T47D (cell line): ENCODE results near the gene PDXP.
"Not testable (repeated sequence)": the region's sequence is repeated elsewhere in the genome, so short reads cannot be mapped to it uniquely, and the experiment has no call there.

ENCODE experiments used
- DNase-seq, 2 experiments: peaks; one replicate each; pipeline versions ENCODE4 v3.0.0 to v3.0.0-alpha.2; 2011 to 2012; ENCODE audit warnings: low read depth in 1 of 2, low spot score in 1 of 2
- JUND ChIP-seq: IDR thresholded peaks from 2 replicates; pipeline ENCODE4 v1.6.1; 2012; ENCODE audit warnings: low read depth
- in situ Hi-C: cut with HindIII; loops from 2 replicates; pipeline ENCODE4 v1.10.0; 2016; ENCODE audit warnings: low sequenced_read_pairs, low pct_unique_long_range_greater_than_20kb

PDXP gene

DNA sequence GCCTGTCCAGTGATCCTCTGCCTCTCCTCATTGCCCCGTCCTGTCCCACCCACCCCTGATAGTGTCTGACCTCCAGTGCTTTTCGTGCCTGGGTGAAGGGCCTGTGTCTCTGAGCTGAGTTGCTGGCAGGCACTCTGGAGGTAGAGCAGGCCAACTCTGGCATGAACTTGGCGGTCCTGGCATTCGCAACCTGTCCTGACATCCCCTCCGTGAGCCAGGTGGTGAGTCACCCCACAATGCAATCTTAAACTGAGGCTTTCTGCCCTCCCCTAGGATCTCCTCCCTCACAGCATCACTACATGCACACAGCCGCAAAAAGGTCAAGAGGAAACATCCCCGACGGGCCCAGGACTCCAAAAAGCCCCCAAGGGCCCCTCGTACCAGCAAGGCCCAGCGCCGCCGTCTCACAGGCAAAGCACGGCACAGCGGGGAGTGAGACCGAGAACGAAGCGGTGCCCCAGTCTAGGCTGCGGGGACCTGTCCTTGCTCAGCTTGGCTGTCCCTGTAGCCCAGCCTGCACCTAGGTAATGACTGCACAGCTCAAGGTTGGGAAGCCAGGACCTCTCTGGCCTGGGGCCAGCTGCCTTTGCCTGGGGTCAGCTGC is 32.5 kb downstream of the PDXP start:
- no peak for DNase-seq
- in situ Hi-C loops: no loop called here
- TF ChIP-seq JUND: no peak

DNA sequence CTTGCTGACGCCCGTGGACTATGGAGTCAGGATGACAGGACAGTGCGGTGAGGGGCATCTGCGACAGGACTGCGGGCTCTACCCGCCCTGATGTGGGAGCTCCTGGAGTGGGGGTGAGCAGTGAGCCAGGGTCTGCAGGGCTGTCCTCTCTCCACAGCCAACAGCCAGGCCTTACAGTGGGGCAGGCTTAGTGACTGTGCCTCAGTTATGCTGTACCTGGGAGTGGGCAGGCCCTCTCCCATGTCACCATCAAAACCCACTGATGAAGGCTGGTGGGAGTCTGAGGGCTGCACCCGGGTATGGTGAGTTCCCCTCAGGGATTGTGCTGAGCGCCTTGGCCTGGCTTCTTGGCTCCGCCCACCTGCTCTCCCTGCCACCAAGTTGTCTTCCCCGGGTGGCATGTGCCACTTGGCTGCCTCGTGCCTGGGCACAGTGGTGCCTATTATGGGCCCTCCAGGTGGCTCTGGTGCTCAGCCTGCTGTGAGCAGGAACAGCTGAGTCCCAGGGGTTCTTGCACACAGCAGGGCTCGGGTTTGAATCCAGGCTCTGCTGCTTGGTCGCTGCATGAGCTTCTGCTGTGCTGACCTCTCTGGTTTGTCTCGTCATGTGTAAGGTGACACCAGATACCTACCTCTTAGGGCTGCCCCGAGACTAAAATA is 34.2 kb downstream of the PDXP start:
- no peak for TF ChIP-seq JUND
- DNase-seq: no peak
- in situ Hi-C loops: no loop called here

DNA sequence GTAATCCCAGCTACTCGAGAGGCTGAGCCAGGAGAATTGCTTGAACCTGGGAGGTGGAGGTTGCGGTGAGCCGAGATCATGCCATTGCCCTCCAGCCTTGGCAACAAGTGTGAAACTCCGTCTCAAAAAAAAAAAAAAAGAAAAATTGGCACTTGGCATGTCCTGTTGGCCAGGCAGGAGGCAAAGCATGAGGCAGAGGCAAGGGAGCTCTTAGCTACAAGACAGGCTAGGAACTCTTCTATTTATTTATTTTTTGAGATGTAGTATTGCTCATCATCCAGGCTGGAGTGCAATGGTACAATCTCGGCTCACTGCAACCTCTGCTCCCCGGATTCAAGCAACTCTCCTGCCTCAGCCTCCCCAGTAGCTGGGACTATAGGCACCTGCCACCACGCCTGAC is 35.6 kb downstream of the PDXP start:
- in situ Hi-C loops, DNase-seq: not testable (repeated sequence)

DNA sequence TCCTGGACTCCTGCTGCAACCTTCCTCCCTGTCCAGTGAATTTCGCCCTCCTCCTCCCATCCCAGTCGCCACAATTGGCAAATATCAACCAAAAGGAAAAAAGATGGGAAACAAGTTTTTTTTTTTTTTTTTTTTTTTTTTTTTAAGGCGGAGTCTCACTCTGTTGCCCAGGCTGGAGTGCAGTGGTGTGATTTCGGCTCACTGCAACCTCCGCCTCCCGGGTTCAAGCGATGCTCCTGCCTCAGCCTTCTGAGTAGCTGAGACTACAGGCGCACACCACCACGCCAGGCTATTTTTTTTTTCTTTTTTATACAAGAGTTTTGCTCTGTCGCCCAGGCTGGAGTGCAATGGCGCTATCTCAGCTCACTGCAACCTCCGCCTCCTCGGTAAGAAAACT is 37.7 kb downstream of the PDXP start:
- in situ Hi-C loops, DNase-seq: not testable (repeated sequence)

DNA sequence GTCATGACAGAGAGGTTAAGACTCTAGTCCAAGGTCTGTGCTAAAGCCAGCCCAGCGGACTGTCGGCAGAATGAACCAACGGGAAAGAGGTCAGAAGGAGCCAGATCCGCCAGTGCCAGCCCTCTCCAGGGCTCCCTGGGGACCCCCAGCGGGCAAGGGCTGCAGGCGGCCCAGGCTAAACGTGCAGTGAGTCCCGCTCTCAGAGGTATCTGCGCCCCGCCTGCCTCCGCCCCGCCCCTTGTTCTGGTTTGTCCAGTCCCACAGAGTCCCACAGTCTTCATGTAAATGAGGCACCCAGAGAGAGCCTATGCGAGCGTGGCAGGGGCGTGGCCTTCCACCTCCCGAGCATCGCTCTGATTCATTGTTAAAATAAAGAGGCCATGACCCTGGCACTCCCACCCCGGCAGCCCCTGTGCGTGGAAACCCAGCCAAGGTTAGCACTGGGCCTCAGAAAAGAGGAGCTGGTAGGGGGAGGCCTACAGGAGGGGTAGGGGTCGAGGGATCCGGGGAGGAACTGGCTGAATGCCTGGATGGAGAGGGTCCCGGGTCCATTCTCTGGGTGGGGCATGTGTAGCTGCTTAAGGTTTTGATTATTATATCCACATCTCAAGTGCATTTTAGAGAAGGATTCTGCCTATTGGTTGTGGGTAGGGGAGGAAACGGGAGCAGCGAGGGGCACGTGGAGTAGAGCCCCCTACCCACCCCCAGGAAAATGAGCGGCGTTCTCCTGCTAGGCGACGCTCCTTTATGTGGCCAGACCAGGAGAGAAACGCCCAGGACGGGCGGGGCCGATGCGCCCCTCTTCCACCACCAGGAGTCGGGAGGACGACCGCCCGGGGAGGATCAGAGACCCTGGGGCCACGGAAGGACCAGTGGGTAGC is 38.4 kb downstream of the PDXP start, which contains the start of gene TRIOBP:
Gene TRIOBP, plus strand, starts transcription at position 392 of the 881 bp plus-strand sequence. CDS start 4,318 bp downstream, outside the sequence.
- in situ Hi-C loops: no loop called here
- DNase-seq: peak; percentile 83 to 94
- TF ChIP-seq JUND: no peak

DNA sequence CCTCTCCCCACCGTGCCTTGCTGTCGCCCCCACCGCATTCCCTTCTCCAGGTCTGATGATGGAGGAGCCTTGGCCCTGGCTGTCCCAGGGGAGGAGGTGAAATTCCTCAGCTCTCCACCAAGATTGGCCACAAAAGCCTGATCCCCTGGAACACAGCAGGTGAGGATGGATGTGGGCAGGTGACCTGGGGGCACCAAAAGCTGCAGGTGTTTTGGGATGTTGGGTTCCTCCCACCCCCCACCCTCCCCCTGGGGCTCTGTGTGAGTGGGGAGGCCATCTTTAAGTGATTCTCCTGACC is 39.0 kb downstream of the PDXP start:
- in situ Hi-C loops: no loop called here
- no peak for TF ChIP-seq JUND
- DNase-seq: no peak

DNA sequence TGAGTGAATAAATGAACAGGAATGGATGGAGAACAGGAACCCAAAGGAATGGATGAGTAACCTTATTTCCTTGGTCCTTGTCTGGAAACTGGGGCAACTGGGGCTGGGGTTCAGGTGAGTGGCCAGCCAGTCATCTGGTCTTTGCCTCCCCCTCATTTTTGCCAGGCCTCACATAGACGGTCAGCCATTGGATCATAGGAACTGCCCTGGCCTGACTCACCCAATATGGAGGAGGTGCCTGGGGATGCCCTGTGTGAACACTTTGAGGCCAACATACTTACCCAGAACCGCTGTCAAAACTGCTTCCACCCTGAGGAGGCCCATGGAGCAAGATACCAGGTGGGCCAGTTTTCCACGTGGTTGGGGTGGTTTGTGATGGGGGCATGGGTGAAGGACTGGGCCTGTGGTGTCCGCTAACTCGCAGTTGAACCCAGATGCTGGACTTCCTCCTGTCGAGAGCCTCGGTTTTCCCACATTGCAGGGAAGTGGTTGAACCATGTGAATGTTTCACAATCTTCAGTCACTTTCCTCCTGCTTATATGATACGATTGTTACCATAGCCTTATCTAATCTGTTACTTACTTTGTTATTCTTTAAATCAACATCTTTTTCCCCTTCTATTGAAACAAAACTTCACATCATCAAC is 42.7 kb downstream of the PDXP start:
- in situ Hi-C loops: no loop called here
- DNase-seq: no peak
- TF ChIP-seq JUND: no peak

DNA sequence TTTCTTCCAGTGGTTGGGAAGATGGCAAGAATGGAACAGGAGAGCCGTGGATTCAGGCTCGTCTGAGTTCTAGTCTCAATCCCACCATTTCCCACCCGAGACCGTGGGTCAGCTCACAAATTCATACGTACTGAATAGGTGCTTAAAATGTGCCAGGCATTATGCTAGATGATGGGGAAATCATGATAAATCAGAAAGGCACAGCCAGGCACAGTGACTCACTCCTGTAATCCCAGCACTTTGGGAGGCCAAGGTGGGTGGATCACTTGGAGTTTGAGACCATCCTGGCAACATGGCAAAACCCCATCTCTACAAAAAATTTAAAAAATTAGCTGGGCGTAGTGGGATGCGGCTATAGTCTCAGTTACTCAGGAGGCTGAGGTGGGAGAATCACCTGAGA is 45.4 kb downstream of the PDXP start:
- in situ Hi-C loops: no loop called here
- no peak for DNase-seq
- TF ChIP-seq JUND: no peak

DNA sequence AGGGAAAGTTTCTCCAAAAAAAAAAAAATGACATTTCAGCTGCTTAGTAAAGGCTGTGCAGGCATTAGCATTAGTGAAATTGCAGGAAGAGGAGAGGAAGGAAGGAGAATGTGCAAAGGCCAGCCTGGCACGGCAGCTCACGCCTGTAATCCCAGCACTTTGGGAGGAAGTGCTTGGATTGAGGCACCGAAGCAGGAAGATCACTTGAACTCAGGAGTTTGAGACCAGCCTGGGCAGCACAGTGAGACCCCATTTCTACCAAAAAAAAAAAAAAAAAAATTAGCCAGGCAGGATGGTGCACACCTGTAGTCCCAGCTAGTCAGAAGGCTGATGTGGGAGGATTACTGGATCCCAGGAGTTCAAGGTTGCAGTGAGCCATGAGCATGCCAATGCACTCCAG is 46.1 kb downstream of the PDXP start:
- no peak for TF ChIP-seq JUND
- in situ Hi-C loops: no loop called here
- no peak for DNase-seq

DNA sequence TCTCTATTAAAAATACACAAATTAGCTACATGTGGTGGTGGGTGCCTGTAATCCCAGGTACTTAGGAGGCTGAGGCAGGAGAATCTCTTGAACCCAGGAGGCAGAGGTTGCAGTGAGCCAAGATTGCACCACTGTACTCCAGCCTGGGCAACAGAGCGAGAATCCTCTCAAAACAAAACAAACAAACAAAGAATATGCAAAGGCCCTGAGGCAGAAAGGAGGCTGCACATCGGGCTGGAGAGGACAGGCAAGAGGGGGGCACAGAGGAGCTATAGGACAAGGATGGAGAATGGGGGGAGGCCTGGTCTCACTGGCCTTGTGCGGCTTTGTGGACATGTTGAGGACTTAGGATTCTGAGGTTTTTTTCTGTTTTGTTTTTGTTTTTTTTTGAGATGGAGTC is 46.7 kb downstream of the PDXP start:
- in situ Hi-C loops: no loop called here
- no peak for DNase-seq
- no peak for TF ChIP-seq JUND

DNA sequence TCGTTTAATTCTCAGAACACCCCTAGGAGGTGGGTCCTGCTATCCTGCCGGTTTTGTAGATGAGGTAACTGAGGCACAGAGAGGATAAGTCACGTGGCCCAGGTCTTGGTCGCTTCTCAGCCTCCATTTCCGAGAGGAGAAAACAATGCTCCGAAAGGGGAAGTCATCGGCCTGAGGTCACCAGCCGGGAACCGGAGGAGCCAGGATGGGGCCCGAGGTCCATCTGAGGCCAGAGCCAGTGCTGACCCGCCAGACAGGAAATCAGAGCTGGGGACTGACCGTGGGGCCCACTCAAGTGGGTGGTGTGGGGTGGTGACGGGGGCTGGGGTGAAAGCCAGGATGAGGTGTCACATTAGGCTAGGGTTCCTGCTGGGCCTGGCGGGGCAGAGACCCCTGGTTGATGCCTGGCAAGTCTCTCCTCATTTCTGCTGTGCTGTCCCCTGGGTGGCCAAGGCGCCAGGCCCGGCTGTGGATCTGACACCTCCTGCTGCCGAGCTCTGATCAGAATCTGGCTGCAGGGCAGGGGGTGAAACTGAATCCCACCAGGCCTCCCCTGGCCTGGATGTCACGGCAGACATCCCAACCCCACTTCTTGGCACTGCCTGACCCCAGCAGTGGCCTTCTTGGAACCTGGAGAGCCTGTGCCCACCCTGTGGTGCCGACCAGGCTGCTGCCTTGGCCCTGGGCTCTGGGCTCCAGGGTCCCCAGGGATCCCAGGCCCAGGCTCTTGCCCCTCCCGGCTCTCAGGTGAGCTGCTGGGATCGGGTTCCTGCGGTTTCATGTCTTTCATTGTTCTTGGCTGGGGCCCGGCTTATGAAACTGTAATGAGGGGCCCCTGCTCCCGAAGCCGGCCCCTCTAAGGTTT is 50.3 kb downstream of the PDXP start:
- TF ChIP-seq JUND: no peak
- in situ Hi-C loops: no loop called here
- no peak for DNase-seq

DNA sequence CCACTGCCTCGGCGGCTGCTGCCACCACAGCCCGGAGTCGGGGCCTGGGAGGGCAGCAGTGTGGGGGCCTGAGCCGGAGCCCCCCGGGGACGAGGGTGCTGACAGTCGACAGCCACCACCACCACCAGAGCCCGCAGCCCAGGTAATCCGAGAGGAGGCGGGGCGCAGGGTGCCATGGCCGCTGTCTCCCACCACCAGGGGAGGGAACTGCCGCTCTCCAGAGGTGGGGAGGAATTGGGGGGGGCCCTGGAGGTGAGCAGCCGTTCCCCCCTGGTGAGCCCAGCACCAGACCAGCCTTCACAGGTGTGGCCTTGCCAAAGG is 50.9 kb downstream of the PDXP start:
- in situ Hi-C loops: no loop called here
- TF ChIP-seq JUND: no peak
- no peak for DNase-seq
